NCI-H1092 treated with DMSO at 0.1 percent for 48 hours (cell line): ENCODE data around the gene SNX10.

Experiments
- DNase-seq: peaks from one replicate; lab custom pipeline; 2025; lab: John Stamatoyannopoulos, UW

The SNX10 gene

DNA sequence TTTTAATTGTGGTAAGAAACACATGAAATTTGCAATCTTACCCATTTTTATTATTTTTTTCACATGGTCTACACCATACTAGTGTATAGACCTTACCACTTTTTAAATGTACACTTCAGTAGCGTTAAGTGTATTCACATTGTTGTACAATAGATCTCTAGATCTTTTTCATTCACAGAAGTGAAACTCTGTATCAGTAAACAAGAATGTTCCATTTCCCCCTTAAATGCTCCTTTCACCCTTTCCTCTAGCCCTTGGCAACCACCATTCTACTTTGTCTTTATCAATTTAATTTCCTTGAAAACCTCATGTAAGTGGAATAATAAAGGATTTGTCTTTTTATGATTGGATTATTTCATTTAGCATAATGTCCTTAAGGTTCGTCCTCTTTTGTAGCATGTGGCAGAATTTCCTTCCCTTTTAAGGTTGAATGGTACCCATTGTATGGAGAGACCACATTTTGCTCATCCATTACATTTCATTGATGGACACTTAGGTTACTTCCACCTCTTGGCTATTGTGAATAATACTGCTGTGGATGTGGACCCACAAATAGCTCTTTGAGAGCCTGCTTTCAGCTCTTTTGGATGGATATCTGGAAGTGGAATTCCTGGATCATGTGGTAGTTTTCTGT is 45.7 kb downstream of the SNX10 start:
- DNase-seq = no peak

DNA sequence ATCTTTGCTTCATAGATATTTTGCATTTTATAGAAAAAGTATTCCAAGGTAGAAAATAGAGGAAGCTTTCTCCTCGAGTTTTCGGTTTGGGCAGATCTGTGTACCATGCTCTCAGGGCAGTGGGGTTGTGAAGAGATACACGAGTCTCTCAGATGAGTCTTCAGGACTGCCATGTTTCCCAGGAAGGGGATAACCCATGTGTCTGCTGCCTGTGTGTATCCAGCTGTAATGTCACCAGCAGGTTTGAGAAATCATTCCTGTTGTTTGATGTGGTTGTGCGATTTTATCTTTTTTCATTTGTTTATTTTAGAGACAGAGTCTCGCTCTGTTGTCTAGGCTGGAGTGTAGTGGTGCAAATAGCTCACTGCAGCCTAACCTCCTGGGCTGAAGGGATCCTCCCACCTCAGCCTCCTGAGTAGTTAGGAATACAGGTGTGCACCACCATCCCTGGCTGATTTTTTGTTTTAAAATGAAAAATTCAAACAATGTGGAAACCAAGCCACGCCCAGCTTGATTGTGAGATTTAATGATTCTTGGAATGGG is 48.9 kb downstream of the SNX10 start:
- no peak for DNase-seq

DNA sequence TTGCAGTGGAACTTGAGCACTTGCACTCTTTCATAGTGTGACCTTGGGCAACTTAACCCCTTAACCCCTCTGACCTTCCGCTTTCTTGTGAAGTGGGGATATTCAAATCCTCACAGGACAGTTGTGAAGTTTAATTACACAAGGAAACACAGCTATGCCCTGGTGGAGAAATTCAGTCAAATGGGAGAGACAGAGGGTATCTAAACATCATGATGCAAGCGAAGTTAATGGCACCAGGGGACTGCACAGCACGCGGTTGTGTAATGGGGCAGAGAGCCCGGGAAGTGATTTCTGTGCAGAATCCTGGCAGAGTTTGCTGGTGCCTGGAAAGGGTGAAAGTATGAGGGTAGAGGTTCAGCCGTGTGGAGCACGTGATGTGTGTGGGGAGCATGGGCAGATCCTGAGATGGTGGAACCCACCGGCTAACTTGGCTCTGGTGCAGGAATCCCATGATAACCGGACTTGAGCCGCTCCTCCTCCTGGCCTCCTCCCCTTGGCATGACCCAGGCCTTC is 51.7 kb downstream of the SNX10 start:
- no peak for DNase-seq

DNA sequence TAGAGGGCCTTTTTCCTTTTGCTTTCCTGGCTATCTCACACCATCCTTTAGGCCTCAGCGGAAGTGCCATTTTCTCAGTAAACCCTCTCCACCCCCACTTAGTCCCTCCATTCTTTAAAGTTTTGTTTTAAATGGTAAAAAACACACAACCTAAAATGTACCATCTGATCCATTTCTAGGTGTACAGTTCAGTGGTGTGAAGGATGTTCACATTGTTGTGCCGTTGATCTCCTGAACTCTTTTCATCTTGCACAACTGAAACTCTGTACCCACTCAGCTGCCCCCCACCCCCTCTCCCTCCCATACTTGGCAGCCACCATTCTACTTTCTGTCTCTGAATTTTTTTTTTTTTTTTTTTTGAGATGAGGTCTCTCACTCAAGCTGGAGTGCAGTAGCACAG is 52.2 kb downstream of the SNX10 start:
- no peak for DNase-seq

DNA sequence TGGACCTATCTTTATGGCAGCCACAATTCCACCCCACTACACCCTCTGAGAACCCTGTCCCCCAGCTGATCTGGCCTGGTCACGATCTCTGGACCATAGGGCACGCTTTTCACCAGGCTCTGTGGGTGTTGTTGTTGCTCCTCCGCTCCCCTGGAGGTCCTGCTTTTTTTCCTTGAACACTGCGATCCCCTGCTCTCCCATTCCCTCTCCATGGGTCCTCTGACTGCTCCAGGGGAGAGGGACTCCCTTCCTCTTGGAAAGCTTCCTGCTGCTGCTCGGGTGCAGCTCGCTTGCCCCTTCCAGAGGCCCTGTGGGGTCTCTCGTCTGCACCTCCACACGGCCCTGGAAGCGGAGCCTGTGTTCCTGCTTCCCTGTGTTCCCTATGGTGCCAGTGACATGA is 53.5 kb downstream of the SNX10 start:
- no peak for DNase-seq

DNA sequence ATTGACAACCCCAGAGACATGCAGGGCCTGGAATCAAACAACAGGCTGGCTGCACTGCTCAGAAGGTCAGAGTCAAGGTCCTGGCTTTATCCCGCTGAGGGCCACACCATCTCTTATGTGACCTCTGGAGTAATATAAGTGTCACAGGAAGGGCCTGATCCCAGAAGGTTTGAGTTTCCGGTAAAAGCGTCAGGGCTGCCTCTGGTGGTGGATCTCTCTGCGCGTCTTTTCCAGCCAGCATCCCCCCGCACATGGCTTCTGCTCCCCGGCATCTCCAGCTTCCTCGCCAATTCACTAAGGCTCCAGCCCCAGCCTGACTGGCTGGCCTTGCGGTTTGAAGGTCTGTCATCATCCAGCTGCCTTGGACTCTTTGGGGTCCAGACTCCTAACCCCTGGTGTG is 54.2 kb downstream of the SNX10 start:
- DNase-seq = no peak

DNA sequence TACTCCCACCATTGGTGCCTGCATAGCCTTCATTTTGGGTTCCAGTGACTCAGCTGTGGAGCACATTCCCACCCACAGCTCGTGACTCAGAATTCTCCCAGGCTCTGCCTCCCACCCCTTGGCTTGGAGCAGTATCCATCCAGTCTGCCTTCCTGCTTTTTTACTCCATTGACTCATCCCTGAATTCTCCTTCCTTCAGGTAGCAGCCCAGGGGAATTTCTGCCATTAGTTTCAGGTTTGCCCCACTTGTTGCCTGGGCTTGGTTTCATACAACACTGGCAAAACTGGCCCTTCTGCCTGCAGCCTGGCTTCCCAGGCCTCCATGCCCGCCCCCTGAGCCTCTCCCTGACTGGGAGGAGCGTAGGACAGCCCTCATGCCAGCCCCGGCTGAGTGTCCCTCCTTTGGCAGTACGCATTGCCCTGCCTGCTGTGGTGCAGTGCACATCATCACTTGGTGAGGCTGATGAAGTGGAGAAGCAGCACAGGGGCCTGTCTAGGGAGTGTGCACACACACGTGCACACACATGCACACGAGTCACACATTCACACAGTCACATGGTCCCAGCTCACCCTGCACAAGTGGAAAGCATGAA is 55.0 kb downstream of the SNX10 start:
- DNase-seq = no peak

DNA sequence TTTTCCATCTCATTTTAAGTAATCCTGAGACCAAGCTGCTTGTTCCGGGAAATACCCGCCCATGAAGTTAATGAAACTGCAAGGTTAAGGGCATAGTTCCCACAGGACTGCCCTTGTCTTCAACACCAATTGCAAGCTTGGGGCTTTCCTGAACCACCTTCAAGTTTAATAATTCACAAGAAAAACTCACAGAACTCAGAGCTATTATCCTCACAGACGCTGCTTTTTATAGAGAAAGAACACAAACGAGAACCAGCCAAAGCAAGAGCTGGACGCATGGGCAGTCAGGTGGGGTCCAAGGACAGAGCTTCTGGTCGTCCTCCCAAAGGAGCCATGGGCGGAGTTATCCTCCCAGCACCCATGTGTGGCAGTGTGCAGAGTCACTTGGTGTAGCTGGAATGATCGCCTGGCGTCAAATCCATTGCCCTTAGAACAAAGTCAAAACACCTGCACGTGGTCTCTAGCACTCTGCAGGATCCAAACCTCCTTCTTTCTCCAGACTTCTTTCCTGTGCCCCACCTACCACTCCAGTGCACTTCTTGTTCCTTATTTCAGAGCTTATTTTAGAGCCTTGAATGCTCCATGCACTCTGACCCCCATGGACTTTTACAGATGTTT is 56.7 kb downstream of the SNX10 start:
- DNase-seq = peak; percentile 63

DNA sequence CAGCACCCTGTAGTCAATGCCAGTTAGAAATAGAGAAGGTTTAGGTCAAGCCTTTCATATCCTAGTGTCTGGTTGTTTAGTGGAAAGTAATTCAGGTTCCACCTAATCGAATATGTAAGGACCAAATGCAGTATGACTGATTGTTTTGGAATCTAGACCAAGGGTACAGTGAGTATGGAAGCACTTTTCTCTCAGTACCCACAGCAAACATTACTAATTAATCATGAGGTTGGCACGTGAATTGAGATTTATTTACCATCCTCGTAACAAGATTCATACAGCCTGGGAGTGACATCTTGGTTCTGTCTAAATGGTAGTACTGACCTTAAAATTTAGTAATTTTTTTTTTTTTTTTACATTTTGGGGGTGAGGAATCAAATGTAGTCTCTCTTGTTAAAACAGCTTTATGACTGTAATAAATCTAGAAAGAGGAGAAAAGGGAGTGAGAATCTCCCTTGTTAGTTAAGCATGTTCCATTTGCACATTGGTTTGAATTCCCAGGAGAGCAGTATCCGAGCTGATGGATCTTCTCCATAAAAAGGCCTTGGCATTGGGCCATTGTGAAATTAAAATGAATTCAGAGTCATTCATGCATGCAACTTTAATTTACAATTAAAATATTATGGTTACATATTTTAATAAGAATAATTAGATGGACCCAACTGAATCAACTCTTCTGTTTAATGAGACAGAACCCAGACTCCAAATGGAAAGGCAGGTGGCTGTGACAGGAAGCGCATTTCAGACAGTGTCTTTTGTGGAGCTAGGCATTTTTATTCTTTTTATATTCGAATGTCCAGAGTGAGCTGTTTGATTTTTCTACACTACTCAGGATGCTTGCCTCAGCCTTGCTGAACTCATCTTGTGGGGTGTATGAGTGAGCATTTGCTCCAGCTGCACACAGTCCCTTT is 57.6 kb downstream of the SNX10 start:
- peak; percentile 99 for DNase-seq

DNA sequence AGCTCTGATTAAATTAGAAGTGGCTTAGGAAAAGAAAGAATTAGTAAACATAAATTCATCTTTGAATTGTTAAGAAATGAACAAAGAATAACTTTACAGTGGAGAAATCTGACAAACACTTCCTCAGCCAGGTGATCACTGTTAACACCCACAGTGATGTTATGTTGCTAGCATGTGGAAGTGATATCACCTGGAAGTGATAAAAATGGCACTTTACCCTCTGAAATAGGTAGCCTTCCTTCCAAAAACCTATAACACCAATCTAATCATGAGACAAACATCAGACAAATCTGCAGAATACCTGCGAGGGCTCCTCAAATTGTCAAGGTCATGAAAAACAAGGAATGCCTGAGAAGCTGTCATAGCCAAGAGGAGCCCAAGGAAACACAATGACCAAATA is 59.5 kb downstream of the SNX10 start:
- no peak for DNase-seq

DNA sequence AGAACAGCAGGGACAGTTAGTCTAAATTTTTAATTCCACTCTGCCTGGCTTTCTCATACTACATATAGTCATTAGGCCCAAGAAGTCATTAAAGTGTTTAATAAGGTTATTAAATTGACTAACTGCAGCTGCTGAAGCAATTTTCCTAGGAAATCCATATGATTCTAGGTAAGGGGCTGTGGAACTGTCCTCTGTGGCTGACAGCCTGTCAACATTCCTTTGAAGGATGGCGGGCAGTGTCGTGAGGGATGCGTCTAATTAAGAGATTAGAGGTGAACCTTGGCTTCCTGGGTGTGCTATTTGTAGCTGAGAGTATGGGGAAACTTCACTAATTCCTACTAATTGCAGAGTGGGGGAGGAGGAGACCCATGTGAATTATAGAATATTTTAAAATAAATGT is 64.6 kb downstream of the SNX10 start:
- DNase-seq = no peak

DNA sequence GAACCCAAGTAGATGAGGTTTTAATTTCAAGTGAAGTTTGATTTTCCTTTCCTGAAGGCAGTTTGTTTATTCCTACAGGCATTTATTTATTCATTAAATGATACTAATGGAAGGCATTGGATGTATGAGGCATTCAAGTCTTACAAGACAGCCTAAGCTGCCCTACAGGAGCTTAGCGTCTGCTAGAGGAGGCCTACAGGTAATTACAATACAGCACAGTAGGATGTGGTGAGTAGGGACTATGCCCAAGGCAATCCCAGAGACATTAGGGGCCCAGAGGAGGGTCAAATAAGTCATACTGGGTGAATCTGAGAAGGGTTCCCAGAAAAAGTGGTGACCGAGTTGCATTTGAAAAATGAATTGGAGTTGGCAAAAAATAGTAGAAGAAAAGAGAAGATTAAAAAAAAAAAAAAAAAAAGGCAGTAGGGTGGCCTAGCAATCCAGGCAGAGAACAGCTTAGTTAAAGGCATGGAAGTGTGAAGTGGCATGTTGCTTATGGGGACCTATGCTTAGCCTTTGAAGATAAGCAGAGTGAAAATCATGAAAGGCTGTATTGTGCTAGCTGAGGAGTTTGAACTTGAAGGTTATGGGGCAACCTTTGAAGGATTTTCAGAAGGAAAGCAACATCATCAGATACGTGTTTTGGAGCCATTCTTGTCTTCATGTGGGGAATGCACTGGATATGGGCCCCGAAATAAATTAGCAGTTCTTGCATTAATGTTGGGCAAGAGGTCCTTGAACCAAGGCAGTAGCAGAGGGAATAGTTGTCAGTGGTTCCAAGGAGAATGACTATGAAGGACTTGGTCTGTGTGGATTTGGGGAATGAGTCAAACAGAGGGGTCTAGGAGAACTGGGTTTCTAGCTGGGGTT is 65.5 kb downstream of the SNX10 start:
- DNase-seq = no peak

DNA sequence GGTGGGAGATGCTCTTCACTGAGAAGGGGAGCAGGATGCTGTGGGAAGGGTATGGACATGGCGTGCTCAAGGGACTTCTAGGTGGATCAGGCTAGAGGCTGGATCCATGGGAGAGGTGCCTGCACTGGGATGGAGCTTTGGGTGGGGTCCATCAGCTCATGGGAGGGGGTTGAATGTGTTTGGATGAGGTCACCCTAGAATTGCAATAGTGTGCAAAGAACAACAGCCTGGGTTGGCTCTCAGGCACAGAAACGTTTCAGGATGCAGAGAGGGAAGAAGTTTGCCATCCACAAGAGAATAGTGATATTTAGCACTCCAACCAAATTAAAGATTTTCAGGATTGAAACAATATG is 66.1 kb downstream of the SNX10 start:
- no peak for DNase-seq

DNA sequence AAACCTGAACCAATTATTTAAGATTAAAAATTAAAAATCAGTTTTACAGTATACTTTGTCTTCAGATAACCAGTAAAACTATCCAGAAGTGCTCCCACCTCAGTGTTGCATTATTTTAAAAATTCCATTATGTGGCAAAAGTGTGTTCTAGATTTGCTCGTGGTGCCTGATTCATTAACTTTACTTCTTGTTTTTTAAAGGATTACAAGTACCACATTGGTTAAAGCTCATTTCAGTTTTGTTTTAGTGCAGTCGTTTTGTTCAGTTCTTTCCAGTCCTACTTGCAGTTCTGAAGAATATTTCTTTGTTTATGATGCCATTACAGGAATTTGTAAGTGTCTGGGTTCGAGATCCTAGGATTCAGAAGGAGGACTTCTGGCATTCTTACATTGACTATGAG is 69.0 kb downstream of the SNX10 start:
- DNase-seq = no peak

DNA sequence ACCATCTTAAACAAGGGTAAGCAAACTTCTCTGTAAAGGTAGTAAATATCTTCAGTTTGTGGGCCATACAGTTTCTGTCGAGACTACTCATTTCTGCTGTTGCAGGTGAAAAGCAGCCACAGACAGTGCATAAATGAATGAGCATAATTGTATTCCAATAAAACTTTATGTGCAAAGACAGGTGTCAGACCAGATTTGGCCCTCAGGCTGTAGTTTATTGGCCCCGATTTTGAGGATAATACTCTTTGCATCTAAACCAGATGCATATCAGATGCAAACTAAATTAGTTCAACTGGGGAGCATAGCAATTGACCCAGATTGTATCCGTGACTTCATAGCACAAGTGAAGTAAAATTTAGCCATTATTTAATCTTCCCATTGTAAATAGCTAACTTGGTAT is 70.0 kb downstream of the SNX10 start:
- DNase-seq = no peak

DNA sequence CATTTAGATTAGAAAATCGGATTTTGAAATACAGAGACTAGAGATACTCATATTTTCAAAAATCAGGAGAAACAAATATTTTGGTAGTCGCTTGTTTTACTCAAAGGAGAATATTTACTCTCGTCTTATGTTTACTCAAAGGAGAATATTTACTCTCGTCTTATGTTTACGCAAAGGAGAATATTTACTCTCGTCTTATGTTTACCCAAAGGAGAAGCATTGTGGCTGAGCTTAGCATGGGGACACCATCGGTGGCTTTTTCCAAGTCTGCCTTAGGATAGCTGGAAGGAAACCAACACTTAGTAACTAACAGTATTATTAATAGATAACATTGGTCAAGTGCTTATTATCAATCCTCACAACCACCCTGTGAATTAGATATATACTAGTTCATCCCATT is 71.8 kb downstream of the SNX10 start:
- no peak for DNase-seq

DNA sequence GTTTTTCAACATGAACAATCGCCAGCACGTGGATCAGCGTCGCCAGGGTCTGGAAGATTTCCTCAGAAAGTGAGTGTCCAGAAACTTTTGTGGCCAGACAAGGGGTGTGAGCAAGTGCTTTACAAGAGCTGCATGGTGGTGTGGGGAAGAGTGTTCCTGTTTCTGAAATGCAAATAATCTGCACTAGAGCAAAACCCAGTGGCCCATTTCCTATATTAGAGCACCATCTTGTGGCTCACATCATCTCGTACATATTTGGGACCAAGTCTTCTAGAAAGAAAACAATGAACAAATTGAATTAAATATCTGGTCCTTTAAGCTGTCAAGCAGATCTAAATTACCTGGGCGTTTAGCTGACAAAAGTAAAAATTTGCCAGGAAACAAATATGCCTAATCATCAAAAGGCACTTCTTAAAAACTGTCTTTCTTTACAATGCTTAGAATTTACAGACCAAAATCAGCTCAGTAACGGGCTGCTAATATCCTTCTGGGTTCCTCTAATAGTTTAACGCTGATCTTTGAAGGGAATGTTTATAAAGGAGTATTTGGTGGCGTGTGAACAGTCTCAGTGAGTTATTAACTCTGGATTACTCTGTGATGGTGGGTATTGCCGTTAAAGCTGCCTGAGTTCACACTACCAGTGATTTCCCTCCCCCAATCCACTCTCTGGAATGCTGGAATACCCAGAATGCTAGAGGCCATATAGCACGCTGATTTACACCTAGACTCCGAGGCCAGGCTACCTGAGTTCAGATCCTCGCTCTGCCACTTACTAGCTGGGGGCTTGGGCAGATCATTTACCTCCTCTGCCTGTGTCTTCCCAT is 73.6 kb downstream of the SNX10 start:
- peak; percentile 90 for DNase-seq

DNA sequence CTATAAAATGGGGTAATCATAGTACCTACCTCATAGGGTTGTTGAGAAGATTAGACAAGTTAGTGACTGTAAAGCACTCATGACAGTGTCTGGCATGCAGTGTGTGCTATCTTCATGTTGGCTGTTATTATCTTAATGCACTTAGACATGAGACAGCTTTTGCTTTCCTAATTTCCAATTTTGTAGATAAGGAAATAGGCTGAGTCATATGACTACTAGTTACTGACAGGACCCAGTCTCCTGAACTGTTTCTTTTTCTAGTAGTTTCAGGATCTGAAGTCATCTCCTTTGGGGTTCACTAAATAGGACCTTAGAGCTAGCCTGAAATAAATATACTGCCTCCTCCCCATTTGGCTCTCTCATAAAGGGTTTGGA is 74.2 kb downstream of the SNX10 start:
- DNase-seq = no peak

DNA sequence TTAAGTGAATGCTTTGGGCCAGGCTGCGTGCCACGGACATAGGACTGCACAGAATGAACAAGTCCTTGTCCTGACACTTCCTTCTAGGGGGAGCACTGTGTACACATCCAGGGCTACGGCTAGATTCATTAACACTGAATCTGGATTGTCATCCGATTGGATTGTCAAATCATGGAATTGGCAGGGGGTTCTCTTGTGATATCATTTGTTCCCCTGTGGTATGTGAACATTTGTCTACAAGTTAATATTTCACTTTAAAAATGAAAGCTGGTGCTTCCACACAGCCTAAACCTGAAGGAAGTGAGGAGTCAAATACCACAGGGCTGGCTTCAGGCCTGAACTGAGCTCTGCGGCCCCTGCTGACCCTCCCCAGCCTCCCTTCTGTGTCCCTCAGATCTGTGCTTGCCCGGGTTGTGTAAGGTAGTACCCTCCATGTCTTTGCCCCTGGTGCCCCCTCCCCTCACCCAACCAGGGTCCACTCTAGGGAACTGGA is 75.6 kb downstream of the SNX10 start:
- no peak for DNase-seq

DNA sequence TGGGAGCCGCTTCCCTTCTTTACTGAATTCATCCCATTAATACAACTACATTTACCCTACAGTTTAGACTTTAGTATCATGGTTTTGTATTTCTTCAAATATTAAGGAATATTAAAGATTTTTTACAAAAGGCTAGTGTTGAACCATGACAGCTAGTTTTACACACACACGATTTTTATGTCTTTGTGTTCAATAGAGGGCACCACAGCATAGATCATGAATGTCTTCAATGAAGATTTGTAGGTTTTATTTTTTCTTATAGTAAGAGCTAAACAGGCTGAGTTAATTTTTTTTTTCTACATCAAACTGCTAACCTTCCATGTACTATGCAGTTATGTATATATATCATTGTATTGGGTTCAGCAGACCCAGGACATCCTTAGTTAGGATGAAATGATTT is 76.9 kb downstream of the SNX10 start:
- no peak for DNase-seq
